Sigmoid colon (tissue), 4 donors: ENCODE measurements around the gene IGFBP2.

Experiments used
- CTCF ChIP-seq, 4 experiments: fragments of 450-650 bp in 3 of 4; fragments of 200-600 bp in 1 of 4; IDR thresholded peaks; one replicate each; pipeline ENCODE4 v1.5.1; 2016 to 2019; ENCODE audit warnings: antibody characterized with exemption in 4 of 4, mild to moderate bottlenecking in 3 of 4, moderate library complexity in 2 of 4
- EP300 ChIP-seq, 4 donors: sonication (generic); formaldehyde crosslinking; IDR thresholded peaks; one replicate each; pipeline ENCODE4 v1.6.1; 2017; ENCODE audit warnings: antibody characterized with exemption in 4 of 4
- POLR2A ChIP-seq, 2 donors: fragments of 450-650 bp; IDR thresholded peaks; one replicate each; pipeline ENCODE4 v1.6.1; 2016; ENCODE audit warnings: antibody characterized with exemption in 2 of 2, mild to moderate bottlenecking in 2 of 2, moderate library complexity in 2 of 2
- POLR2AphosphoS5 ChIP-seq, 4 donors: sonication (generic); formaldehyde crosslinking; IDR thresholded peaks; one replicate each; pipeline ENCODE4 v1.6.1; 2017; ENCODE audit warnings: antibody characterized with exemption in 4 of 4

- TF ChIP-seq CTCF (IDR thresholded peaks at IDR 0.05), result no peak
- TF ChIP-seq POLR2AphosphoS5 (IDR thresholded peaks at IDR 0.05), result no peak
- no peak for TF ChIP-seq POLR2A (IDR thresholded peaks at IDR 0.05)
- no peak for TF ChIP-seq EP300 (IDR thresholded peaks at IDR 0.05)
Measured at GRCh38 chr2:216634370-216635148, 1.3 kb downstream of the IGFBP2 start.
